Stomach (tissue), 9 donors: ENCODE data around the gene KRT80. TPM values are rescaled to one million over a fixed set of nuclear protein-coding genes. Genes with fewer than 3 reads are reported as not detected.

Experiments
- DNase-seq, 2 donors: peaks; one replicate each; pipeline versions ENCODE4 v3.0.0 to v3.0.0-alpha.2; 2013 to 2019
- H3K27ac ChIP-seq, 5 donors: fragments of 200-600 bp in 4 of 5; sonication (generic) in 4 of 5; one replicate each; pipeline ENCODE4 v1.5.1; 2013 to 2019; ENCODE audit warnings: mild to moderate bottlenecking in 1 of 5, moderate library complexity in 1 of 5
- H3K27me3 ChIP-seq, 3 donors: fragments of 200-600 bp; sonication (generic); one replicate each; pipeline ENCODE4 v1.5.1; 2017 to 2019; ENCODE audit warnings: mixed run types in 1 of 3
- H3K36me3 ChIP-seq, 4 donors: fragments of 200-600 bp; sonication (generic); 1 replicate in 3 of 4; 2 replicates in 1 of 4; pipeline ENCODE4 v1.5.1; 2016 to 2019
- H3K4me1 ChIP-seq, 4 donors: fragments of 200-600 bp; sonication (generic); one replicate each; pipeline ENCODE4 v1.5.1; 2016 to 2019
- H3K4me3 ChIP-seq, 4 donors: fragments of 200-600 bp; sonication (generic) in 3 of 4; one replicate each; pipeline ENCODE4 v1.5.1; 2016 to 2019; ENCODE audit warnings: mild to moderate bottlenecking in 1 of 4
- H3K9me3 ChIP-seq, 4 donors: fragments of 200-600 bp; sonication (generic); one replicate each; pipeline ENCODE4 v1.5.1; 2016 to 2019
- CTCF ChIP-seq, 7 experiments: fragments of 450-650 bp in 4 of 7; fragments of 200-600 bp in 3 of 7; sonication (generic) in 3 of 7; IDR thresholded peaks; one replicate each; pipeline ENCODE4 v1.5.1; 2016 to 2019; ENCODE audit warnings: antibody characterized with exemption in 7 of 7, control low read depth in 2 of 7, mild to moderate bottlenecking in 1 of 7
- EP300 ChIP-seq: sonication (generic); formaldehyde crosslinking; IDR thresholded peaks from one replicate; pipeline ENCODE4 v1.6.1; 2017; ENCODE audit warnings: antibody characterized with exemption
- POLR2A ChIP-seq, 4 donors: fragments of 450-650 bp; IDR thresholded peaks; one replicate each; pipeline ENCODE4 v1.6.1; 2016; ENCODE audit warnings: antibody characterized with exemption in 4 of 4, control low read depth in 2 of 4, mild to moderate bottlenecking in 1 of 4, moderate library complexity in 1 of 4
- POLR2AphosphoS5 ChIP-seq, 3 donors: sonication (generic); formaldehyde crosslinking; IDR thresholded peaks; one replicate each; pipeline ENCODE4 v1.6.1; 2016; ENCODE audit warnings: antibody characterized with exemption in 3 of 3
- WGBS, 5 donors: extraction: QIAGEN DNeasy Blood & Tissue Kit in 3 of 5; methylation state at CpG; one replicate each; pipeline versions ENCODE4 v1.1.5 to v1.1.7; 2013 to 2018; 5-methylcytosine and 5-hydroxymethylcytosine counted together
- intact Hi-C: fragments of 100-400 bp; cut with DNase I; formaldehyde crosslinking; loops from one replicate; pipeline ENCODE4 v1.15.1; 2023; ENCODE audit warnings: low total_unique reads
- polyA plus RNA-seq, 3 donors: library from polyadenylated mRNA; stranded (reverse); fragments of 200-250 nt; gene quantifications; one replicate each; pipeline ENCODE4 v1.2.3, GENCODE V29; 2013
- total RNA-seq, 5 donors: library from RNA; depleted of rRNA; stranded (reverse); fragments of >200 nt; gene quantifications; one replicate each; pipeline versions ENCODE4 v1.1.0 to v1.2.3, GENCODE V29; 2014 to 2016
- donor health status: healthy with polysubstance abuse.
- donor health status: Bipolar disorder and iron deficiency.
- donor health status: healthy.

KRT80 gene
- total and polyA plus RNA-seq, 8 donors: 0.29 to 3.7 (median 0.45) TPM; not detected in 3

GRCh38 chr12:52228931-52229330 lies 37.1 kb upstream of the KRT80 start:
- Histone ChIP-seq H3K4me1 (peaks cover 17 to 41% (median 36%) of the 10 kb centered on the region in 4 donors), H3K27me3 (peaks cover 0 to 43% (median 19%) of the 10 kb centered on the region in 3 donors), H3K27ac (no peak overlapping the region), H3K9me3 (no peaks in the 10 kb centered on the region), H3K4me3 (no peak overlapping the region), H3K36me3 (no peaks in the 10 kb centered on the region)
- DNase-seq: no peak
- intact Hi-C loops: no loop called here
- 87 to 97% (median 96%) methylated on average over 6 of the region's 6 CpGs for WGBS, 5 donors
- TF ChIP-seq EP300 (no peak), CTCF (IDR thresholded peaks at IDR 0.05) (no peak), POLR2A (IDR thresholded peaks at IDR 0.05) (no peak), POLR2AphosphoS5 (IDR thresholded peaks at IDR 0.05) (no peak)

DNA sequence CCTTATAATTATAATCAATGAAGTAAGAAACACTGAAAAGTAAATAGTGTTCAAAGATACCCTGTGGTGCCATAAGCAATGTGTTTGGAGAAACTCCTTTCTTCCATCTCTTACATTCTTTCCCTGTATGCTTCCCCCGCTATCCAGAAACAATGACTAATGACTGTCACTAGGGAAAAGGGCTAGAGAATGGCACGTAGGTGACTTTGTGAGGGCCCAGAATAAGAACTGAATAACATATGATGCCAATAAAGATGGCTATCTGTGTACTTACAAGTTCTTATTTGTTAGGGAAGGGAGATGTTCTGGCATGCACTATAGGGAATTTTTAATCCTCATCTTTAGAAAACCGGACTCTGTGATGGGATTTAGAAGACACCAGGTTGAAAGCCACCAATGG lies 36.6 kb upstream of the KRT80 start:
- no peak overlapping the region for H3K27ac ChIP-seq
- H3K9me3 ChIP-seq: peaks cover 0 to under 1% (median 0%) of the 10 kb centered on the region in 4 donors
- no peak overlapping the region for H3K4me3 ChIP-seq
- intact Hi-C loops: no loop called here
- WGBS, 5 donors: 48 to 76% (median 70%) methylated on average over 3 of the region's 3 CpGs
- DNase-seq: no peak
- H3K4me1 ChIP-seq: peaks cover 13 to 35% (median 31%) of the 10 kb centered on the region in 4 donors
- peaks cover 0 to 38% (median 13%) of the 10 kb centered on the region in 3 donors for H3K27me3 ChIP-seq
- TF ChIP-seq POLR2A (IDR thresholded peaks at IDR 0.05) (no peak), CTCF (IDR thresholded peaks at IDR 0.05) (no peak), POLR2AphosphoS5 (IDR thresholded peaks at IDR 0.05) (no peak)
- no peaks in the 10 kb centered on the region for H3K36me3 ChIP-seq

- Histone ChIP-seq H3K27me3 (peaks cover 0 to 34% (median 7%) of the 10 kb centered on the region in 3 donors), H3K27ac (no peak overlapping the region), H3K36me3 (no peaks in the 10 kb centered on the region), H3K9me3 (peaks cover 0 to 4% (median 0%) of the 10 kb centered on the region in 4 donors), H3K4me3 (no peak overlapping the region), H3K4me1 (peaks cover 7 to 28% (median 25%) of the 10 kb centered on the region in 4 donors)
- intact Hi-C loops: no loop called here
- 64 to 83% (median 76%) methylated on average over 5 of the region's 5 CpGs for WGBS, 5 donors
- TF ChIP-seq POLR2A (IDR thresholded peaks at IDR 0.05): no peak
- TF ChIP-seq CTCF (IDR thresholded peaks at IDR 0.05): no peak
- no peak for TF ChIP-seq EP300
- no peak for TF ChIP-seq POLR2AphosphoS5 (IDR thresholded peaks at IDR 0.05)
- DNase-seq: no peak
Measured at GRCh38 chr12:52227606-52228166, 35.9 kb upstream of the KRT80 start.

DNA sequence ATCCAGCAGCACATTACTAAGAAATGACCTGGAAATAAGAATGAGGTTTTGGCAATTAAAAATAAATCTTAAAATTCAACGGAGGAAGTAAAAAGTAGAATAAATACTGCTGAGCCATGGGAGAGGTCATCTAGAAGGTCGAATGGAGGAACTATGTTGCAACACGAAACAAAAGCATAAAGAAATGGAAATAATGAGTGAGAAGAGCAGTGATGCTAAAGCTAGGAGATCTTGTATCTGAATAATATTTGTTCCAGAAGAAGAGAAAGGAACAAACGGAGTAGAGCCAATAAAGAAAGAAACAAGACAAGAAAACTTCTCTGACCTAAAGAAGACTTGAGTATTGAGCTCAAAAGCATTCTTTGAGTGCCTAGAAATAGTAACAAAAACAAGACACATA lies 34.6 kb upstream of the KRT80 start:
- WGBS, 5 donors: 59 to 76% (median 66%) methylated on average over 4 of the region's 4 CpGs
- no peak for DNase-seq
- Histone ChIP-seq H3K36me3 (no peaks in the 10 kb centered on the region), H3K27me3 (peaks cover 0 to 33% (median 0%) of the 10 kb centered on the region in 3 donors), H3K4me3 (no peak overlapping the region), H3K27ac (no peak overlapping the region), H3K9me3 (peaks cover 0 to 4% (median 0%) of the 10 kb centered on the region in 4 donors), H3K4me1 (peaks cover 0 to 24% (median 18%) of the 10 kb centered on the region in 4 donors)
- intact Hi-C loops: no loop called here
- no peak for TF ChIP-seq CTCF (IDR thresholded peaks at IDR 0.05)
- TF ChIP-seq EP300: no peak
- no peak for TF ChIP-seq POLR2AphosphoS5 (IDR thresholded peaks at IDR 0.05)
- TF ChIP-seq POLR2A (IDR thresholded peaks at IDR 0.05): no peak
